ENCODE results near the gene PHF23.

The PHF23 gene

GRCh38 chr17:7262192-7262934 lies 23.1 kb upstream of the PHF23 start, which contains the start of gene CLDN7:
TSS of gene CLDN7 (minus strand) at chr17:7262478. CDS start at chr17:7262043, 435 bp downstream.
- no peak for DNase-seq
- Histone ChIP-seq H3K79me2 (ENCODE audit: insufficient read depth, low read length) (no peaks in the 10 kb centered on the region), H3K36me3 (ENCODE audit: insufficient read depth, low read length) (peaks cover 16% of the 10 kb centered on the region), H3K4me1 (ENCODE audit: insufficient read depth, low read length) (peaks cover 3% of the 10 kb centered on the region; the same call in 1 of the 2 replicates), H3K4me2 (ENCODE audit: insufficient read depth, low read length) (no peak within 1 kb of the TSS), H2AFZ (ENCODE audit: low read depth, low read length) (peak within 1 kb of the TSS; percentile 36), H3K4me3 (ENCODE audit: low read depth in 1 of 2, low read length in 2 of 2) (no peak within 1 kb of the TSS), H3K27me3 (ENCODE audit: insufficient read depth, low read length, poor library complexity) (no peaks in the 10 kb centered on the region), H3K9ac (ENCODE audit: low read depth, low read length) (no peak within 1 kb of the TSS), H3K27ac (ENCODE audit: low read length) (no peak within 1 kb of the TSS), H3K9me3 (ENCODE audit: insufficient read depth, low read length, severe bottlenecking) (no peaks in the 10 kb centered on the region), H4K20me1 (ENCODE audit: insufficient read depth, low read length) (no peaks in the 10 kb centered on the region)
- TF ChIP-seq CTCF (IDR thresholded peaks at IDR 0.05; ENCODE audit: borderline replicate concordance, extremely low read depth, low read length, poor library complexity, severe bottlenecking) (no peak), EZH2 (IDR thresholded peaks at IDR 0.05; ENCODE audit: borderline replicate concordance, low read depth, low read length, severe bottlenecking) (no peak)
- ATAC-seq (ENCODE audit: insufficient read depth, low read depth): no peak

- DNase-seq (no peak), ATAC-seq (ENCODE audit: insufficient read depth, low read depth) (0 out of 3 replicates have a peak, but pooled peaks have one; percentile 27)
- H3K27me3 ChIP-seq (ENCODE audit: insufficient read depth, low read length, poor library complexity): no peaks in the 10 kb centered on the region
- TF ChIP-seq CTCF (IDR thresholded peaks at IDR 0.05; ENCODE audit: borderline replicate concordance, extremely low read depth, low read length, poor library complexity, severe bottlenecking) (no peak), EZH2 (IDR thresholded peaks at IDR 0.05; ENCODE audit: borderline replicate concordance, low read depth, low read length, severe bottlenecking) (no peak)
- H3K4me1 ChIP-seq (ENCODE audit: insufficient read depth, low read length): peaks cover 3% of the 10 kb centered on the region; the same call in 1 of the 2 replicates
- no peak overlapping the region for H2AFZ ChIP-seq (ENCODE audit: low read depth, low read length)
- no peak overlapping the region for H3K9ac ChIP-seq (ENCODE audit: low read depth, low read length)
- H3K4me3 ChIP-seq (ENCODE audit: low read depth in 1 of 2, low read length in 2 of 2): no peak overlapping the region
- no peak overlapping the region for H3K27ac ChIP-seq (ENCODE audit: low read length)
- H3K79me2 ChIP-seq (ENCODE audit: insufficient read depth, low read length): no peaks in the 10 kb centered on the region
- H3K9me3 ChIP-seq (ENCODE audit: insufficient read depth, low read length, severe bottlenecking): no peaks in the 10 kb centered on the region
- peaks cover 24% of the 10 kb centered on the region for H3K36me3 ChIP-seq (ENCODE audit: insufficient read depth, low read length)
- no peaks in the 10 kb centered on the region for H4K20me1 ChIP-seq (ENCODE audit: insufficient read depth, low read length)
- H3K4me2 ChIP-seq (ENCODE audit: insufficient read depth, low read length): no peak overlapping the region
Measured at GRCh38 chr17:7261379-7262191, 22.3 kb upstream of the PHF23 start.

DNA sequence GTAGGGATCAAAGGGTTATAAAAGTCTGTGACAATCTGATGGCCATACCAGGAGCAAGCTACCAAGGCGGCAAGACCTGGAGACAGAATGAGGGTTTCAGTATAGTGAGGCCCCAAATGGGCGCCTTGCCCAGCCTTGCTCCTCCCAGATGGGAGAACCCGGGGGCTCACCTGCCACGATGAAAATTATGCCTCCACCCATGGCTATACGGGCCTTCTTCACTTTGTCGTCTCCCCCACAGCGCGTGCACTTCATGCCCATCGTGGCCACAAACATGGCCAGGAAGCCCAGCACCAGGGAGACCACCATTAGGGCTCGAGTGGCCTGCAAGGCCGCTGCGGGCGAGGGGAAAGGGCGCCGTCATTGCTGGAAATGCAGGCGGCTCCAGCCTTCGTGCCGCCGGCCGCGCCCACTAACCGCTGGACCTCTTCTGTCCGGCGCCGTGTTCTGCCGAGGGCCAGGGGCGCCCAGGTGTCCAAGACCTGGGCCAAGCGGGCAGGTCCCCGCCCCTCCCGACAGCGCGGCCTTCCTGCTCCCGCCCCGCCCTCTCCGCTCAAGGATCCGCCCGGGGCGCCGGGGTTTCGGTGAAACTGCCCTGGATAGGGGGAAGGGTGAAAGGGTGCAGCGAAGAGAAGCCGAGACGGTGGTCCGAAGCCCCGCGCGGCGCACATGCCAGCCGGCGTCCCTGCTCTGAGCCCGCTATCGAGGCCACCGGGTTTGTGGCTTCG lies 21.6 kb upstream of the PHF23 start:
- Histone ChIP-seq H3K79me2 (ENCODE audit: insufficient read depth, low read length) (no peaks in the 10 kb centered on the region), H3K4me3 (ENCODE audit: low read depth in 1 of 2, low read length in 2 of 2) (no peak overlapping the region), H3K27me3 (ENCODE audit: insufficient read depth, low read length, poor library complexity) (no peaks in the 10 kb centered on the region), H3K27ac (ENCODE audit: low read length) (no peak overlapping the region), H3K36me3 (ENCODE audit: insufficient read depth, low read length) (peaks cover 32% of the 10 kb centered on the region), H3K4me1 (ENCODE audit: insufficient read depth, low read length) (peaks cover 3% of the 10 kb centered on the region; the same call in 1 of the 2 replicates), H4K20me1 (ENCODE audit: insufficient read depth, low read length) (no peaks in the 10 kb centered on the region), H2AFZ (ENCODE audit: low read depth, low read length) (no peak overlapping the region), H3K9ac (ENCODE audit: low read depth, low read length) (no peak overlapping the region), H3K9me3 (ENCODE audit: insufficient read depth, low read length, severe bottlenecking) (no peaks in the 10 kb centered on the region), H3K4me2 (ENCODE audit: insufficient read depth, low read length) (no peak overlapping the region)
- no peak for TF ChIP-seq EZH2 (IDR thresholded peaks at IDR 0.05; ENCODE audit: borderline replicate concordance, low read depth, low read length, severe bottlenecking)
- no peak for TF ChIP-seq CTCF (IDR thresholded peaks at IDR 0.05; ENCODE audit: borderline replicate concordance, extremely low read depth, low read length, poor library complexity, severe bottlenecking)
- ATAC-seq (ENCODE audit: insufficient read depth, low read depth) (0 out of 3 replicates have a peak, but pooled peaks have one; percentile 18), DNase-seq (no peak)

Data from DND-41 (cell line).